NCI-H1930 (cell line): ENCODE results near the gene REPS1.
A peak's percentile ranks its signal among the peaks of the same experiment; 100 is the strongest.
"Not testable (repeated sequence)": the region's sequence is repeated elsewhere in the genome, so short reads cannot be mapped to it uniquely, and the experiment has no call there.

Experiments used
- DNase-seq, 2 experiments: peaks; one replicate each; lab custom pipeline; 2025; lab: John Stamatoyannopoulos, UW

The REPS1 gene, protein sequence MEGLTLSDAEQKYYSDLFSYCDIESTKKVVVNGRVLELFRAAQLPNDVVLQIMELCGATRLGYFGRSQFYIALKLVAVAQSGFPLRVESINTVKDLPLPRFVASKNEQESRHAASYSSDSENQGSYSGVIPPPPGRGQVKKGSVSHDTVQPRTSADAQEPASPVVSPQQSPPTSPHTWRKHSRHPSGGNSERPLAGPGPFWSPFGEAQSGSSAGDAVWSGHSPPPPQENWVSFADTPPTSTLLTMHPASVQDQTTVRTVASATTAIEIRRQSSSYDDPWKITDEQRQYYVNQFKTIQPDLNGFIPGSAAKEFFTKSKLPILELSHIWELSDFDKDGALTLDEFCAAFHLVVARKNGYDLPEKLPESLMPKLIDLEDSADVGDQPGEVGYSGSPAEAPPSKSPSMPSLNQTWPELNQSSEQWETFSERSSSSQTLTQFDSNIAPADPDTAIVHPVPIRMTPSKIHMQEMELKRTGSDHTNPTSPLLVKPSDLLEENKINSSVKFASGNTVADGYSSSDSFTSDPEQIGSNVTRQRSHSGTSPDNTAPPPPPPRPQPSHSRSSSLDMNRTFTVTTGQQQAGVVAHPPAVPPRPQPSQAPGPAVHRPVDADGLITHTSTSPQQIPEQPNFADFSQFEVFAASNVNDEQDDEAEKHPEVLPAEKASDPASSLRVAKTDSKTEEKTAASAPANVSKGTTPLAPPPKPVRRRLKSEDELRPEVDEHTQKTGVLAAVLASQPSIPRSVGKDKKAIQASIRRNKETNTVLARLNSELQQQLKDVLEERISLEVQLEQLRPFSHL

GRCh38 chr6:138987643-138988468 lies at the start of gene REPS1:
REPS1 (minus strand) TSS chr6:138988253; CDS start chr6:138987682, 571 bp downstream.
- DNase-seq, result peak; percentile 80 to 88

GRCh38 chr6:139037490-139037889 lies 49.4 kb upstream of the REPS1 start:
- no peak for DNase-seq

DNA sequence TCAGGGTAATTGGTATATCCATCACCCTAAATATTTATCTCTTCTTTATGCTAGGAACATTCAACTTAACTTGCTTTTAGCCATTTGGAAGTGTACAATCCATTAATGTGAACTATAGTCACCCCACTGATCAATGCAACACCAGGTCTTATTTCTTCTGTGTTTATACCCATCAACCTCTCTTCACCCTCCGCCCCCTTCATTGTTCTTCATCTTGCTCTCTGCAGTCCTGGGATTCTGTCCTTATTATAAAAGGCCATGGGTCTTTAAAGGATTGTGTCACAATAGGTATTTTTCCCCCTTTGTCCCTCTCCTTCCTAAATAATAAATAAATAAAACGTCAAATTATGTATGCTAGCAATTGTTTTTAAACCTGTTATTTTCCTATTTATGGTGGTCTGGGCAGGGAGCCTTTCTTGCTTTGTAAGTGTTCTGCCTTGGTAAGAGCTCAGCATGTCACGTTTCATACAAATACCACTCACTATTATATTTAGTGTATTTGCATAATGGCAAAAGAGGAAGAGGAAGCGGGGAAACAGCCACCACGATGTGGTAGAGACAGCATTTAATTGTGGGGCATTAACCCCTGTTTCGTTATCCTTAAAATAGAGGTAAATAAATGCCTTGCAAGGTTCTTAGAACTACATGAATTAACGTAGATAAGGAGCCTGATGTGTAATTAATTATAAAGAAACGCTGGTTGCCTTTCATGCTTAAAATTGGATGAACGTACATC lies 42.3 kb upstream of the REPS1 start:
- no peak for DNase-seq

GRCh38 chr6:139029470-139030227 lies 41.6 kb upstream of the REPS1 start:
- peak in 1 of 2 experiments; percentile 14 for DNase-seq

DNA sequence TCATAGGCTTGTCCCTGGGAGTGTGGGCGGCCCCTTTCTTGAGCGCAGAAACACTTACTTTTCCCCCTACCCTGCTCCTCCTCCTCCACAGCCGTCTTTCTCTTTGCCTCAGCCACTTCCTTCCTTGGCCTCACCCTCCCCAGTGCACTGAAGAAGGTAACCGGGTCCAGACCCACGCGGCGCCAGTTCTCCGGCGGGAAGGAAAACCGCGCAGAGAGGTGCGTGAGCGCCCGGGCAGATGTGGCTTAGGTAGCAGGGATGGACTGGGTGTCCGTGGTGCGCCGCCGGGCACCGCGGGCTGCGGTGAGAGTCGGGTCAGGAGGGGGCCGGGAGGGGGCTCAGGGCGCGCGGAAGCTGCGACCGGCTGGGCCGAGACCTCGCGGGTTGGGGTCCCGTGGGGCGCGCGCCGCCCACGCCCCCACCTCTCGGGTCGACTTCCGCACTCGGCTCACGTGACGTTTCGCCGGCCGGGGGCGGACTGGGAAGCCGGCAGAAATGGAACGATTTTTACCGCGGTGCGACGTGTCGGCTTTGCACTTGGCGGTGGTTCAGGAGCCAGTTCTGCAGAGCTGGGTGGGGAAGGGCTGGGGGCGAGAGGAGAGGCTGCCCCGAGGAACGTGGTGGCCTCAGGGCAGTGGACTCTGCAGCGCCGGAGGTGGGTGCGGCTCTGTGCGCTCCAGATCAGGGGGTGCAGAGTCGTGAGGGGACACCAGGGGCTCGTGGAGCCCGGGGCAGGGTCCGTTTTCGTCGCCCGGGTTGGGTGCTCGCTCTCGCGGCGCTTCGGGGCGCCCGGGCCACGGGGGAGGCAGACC lies 40.8 kb upstream of the REPS1 start, which contains the start of gene ABRACL:
Gene ABRACL, plus strand, starts transcription at position 88 of the 812 bp plus-strand sequence. CDS start 5,416 bp downstream, outside the sequence.
- peak; percentile 28 to 45 for DNase-seq

DNA sequence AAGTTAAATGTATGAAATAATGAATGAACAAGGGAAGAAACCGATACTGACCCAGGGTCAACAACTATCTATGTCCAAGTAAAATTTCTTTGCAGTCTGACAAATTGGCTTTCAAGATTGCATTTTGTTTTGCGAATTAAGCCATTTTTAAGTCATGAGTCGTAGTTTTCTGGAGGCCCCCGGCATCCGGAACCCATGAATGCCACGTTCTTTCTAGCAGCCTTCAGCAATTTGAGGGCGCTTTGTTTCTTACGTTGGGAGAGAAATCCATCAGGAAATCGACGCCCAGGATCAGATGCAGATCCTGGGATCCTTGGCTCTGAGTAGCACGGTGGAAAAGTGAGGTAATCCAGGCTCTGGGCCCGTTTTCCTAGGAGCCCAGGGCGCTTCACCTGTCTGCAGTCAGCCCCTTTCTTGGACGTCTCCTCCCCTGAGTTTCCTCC lies 40.2 kb upstream of the REPS1 start:
- peak in 1 of 2 experiments; percentile 31 for DNase-seq

DNA sequence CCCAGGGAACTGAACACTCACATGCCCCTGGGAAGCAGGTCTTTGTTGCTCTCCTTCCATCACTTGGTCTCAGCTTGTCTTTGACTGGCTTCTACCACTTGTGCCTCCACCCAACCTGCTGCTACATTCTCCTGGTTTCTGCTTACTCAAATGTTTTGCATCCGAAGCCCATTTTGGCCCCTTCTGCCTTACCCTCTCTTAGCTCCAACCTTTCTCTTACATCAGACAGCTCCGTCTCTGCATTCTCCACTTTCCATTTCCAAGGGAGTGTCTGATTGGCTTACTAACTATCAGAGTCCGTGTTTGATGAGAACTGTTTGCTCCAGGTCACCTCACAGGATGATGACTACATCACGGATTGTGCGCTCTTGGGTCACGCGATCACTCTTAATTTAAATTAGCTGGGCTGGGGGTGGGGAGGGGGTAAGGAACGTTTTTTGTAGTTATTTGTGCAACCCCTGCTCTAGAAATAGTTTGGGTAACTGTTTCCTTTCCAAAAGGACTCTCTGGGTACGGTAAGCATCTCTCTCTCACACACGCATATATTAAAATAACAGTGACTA lies 39.6 kb upstream of the REPS1 start:
- peak; percentile 27 to 50 for DNase-seq

DNA sequence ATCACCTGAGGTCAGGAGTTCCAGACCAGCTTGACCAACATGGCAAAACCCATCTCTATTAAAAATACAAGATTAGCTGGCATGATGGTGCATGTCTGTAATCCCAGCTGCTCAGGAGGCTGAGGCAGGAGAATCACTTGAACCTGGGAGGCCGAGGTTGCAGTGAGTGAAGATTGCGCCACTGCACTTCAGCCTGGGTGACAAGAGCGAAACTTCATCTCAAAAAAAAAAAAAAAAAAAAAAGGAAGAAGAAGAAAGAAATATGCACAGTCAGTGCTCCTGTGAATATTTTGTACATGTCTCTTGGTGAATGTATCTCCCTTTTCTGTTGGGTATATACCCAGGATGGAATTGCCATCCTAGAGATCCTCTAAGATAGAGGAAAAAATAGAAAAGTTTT lies 37.4 kb upstream of the REPS1 start:
- DNase-seq, result not testable (repeated sequence)

GRCh38 chr6:139020689-139021088 lies 32.6 kb upstream of the REPS1 start:
- DNase-seq, result no peak

DNA sequence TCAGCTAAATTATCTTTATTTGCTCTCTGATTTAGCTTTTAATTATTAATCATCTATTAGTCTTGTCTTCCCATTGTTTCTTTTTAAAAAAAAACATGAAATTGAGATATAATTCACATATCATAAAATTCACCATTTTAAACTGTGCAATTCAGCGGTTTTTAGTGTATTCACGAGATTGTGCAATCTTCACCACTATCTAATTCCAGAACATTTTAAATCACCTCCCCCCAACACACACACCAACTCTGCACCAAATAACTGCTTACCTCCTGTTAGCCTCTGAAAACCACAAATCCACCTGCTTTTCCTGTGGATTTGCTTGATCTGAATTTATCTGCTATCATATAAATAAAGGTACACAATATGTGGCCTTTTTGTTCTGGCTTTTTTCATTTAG lies 31.7 kb upstream of the REPS1 start:
- no peak for DNase-seq

GRCh38 chr6:139017227-139017626 lies 29.2 kb upstream of the REPS1 start:
- no peak for DNase-seq

GRCh38 chr6:139016337-139017213 lies 28.5 kb upstream of the REPS1 start:
- DNase-seq, result no peak

DNA sequence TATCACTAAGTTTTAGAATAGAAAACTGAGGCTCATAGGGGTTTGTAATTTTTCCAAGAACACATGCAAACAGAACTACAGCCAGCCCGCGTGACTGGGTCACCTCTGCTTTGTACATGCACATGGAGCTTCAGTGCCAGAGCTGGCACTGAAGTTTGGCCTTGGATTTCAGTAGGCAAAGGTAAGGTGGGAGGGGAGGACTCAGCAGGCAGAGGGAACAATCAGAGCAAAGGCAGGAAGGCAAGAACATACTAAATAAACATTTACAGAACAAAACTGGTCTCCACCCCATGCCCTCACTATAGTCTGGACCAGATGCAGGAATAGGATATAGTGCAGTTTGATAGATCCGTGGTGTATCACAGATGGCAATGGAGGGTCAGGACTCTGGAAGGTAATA lies 26.9 kb upstream of the REPS1 start:
- DNase-seq, result no peak

DNA sequence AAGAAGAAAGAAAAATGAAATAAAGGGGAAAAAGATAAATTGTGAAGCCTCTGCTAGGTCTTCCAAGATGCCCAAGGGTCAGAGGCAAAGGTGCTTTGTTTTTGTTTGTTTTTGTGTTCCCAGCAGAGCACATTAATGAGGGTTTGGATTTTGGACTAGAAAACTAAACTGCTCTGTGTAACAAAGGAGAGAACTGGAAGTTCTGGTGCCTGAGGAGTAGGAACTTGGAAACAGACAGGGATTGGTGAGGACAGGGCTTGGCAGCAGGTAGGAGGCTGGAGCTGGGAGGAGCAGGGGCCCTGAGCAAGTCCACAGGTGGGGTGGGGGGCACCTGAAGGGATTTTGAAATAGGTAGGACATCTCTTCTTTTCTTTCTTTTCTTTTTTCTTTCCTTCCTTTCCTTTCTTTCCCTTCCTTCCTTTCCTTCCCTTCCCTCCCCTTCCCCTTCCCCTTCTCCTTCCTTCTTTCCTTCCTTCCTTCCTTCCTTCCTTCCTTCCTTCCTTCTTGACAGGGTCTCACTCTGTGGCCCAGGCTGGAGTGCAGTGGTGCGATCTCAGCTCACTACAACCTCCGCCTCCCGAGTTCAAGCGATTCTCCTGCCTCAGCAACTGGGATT lies 25.2 kb upstream of the REPS1 start:
- no peak for DNase-seq

GRCh38 chr6:139011980-139012379 lies 23.9 kb upstream of the REPS1 start:
- DNase-seq, result no peak

GRCh38 chr6:139010674-139011073 lies 22.6 kb upstream of the REPS1 start:
- no peak for DNase-seq

DNA sequence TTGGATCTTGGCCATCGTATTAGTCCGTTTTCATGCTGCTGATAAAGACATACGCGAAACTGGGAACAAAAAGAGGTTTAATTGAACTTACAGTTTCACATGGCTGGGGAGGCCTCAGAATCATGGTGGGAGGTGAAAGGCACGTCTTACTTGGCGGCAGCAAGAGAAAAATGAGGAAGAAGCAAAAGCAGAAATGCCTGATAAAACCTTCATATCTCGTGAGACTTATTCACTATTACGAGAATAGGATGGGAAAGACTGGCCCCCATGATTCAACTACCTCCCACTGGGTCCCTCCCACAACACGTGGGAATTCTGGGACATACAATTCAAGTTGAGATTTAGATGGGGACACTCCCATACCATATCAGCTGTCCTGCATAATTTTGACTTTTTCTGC lies 20.1 kb upstream of the REPS1 start:
- no peak for DNase-seq

- DNase-seq, result no peak
Observed at GRCh38 chr6:139007428-139007827, 19.4 kb upstream of the REPS1 start.
